Chondrocyte (in vitro differentiated cells): ENCODE measurements around the gene TNIK. TPM values are rescaled to one million over a fixed set of nuclear protein-coding genes. Genes with fewer than 3 reads are reported as not detected.
A peak's percentile ranks its signal among the peaks of the same experiment; 100 is the strongest.

Experiments
- DNase-seq: peaks from one replicate; pipeline ENCODE4 v3.0.0; 2021; ENCODE audit warnings: mixed read lengths, low spot score
- H3K27ac Mint-ChIP-seq: one replicate; pipeline ENCODE4 v1.8.0; 2021; ENCODE audit warnings: mild to moderate bottlenecking, moderate library complexity, mixed read lengths; ENCODE audit not compliant: unreplicated experiment
- H3K27me3 Mint-ChIP-seq: 2 replicates; pipeline ENCODE4 v1.8.0; 2021; ENCODE audit warnings: low read depth, mixed read lengths
- H3K36me3 Mint-ChIP-seq: 2 replicates; pipeline ENCODE4 v1.8.0; 2021; ENCODE audit warnings: low read depth, mixed read lengths
- H3K4me1 Mint-ChIP-seq: 2 replicates; pipeline ENCODE4 v1.8.0; 2021; ENCODE audit warnings: low read depth, mild to moderate bottlenecking, mixed read lengths
- H3K4me3 Mint-ChIP-seq: one replicate; pipeline ENCODE4 v1.8.0; 2021; ENCODE audit warnings: mild to moderate bottlenecking, moderate library complexity, mixed read lengths; ENCODE audit not compliant: unreplicated experiment
- H3K9me3 Mint-ChIP-seq: 2 replicates; pipeline ENCODE4 v1.8.0; 2021; ENCODE audit warnings: low read depth, mixed read lengths
- CTCF ChIP-seq: fragments of 200-600 bp; sonication (generic); IDR thresholded peaks from 2 replicates; pipeline ENCODE4 v1.5.0; 2021; ENCODE audit warnings: antibody characterized with exemption, mild to moderate bottlenecking, moderate library complexity
- total RNA-seq: library from RNA; stranded (reverse); gene quantifications from 3 replicates; pipeline ENCODE4 v1.2.1, GENCODE V29; 2021

Gene TNIK
- total RNA-seq, 1 donor from 2014 or later = 17.5 TPM

DNA sequence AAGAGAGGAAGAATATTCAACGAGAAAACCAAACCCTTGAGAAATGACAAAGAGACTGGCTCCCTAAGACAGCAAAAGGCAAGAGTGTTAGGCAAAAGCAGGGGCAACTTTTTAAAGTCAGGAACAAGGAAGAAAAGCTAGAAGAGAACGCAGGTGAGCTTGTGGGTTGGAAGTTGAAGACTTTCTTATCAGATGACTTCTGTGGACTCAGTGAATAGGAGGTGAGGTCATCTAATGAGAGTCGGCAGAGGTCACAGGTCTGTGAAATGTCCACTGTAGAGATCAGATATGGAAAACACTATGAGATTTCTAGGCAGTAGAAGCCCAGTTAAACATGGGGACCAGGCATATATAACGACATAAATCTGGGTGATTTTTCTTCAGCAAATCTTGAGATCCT is 27.2 kb upstream of the TNIK start:
- Mint-ChIP-seq H3K27ac (no peak overlapping the region), H3K9me3 (no peaks in the 10 kb centered on the region), H3K36me3 (no peaks in the 10 kb centered on the region), H3K4me3 (no peak overlapping the region), H3K27me3 (no peaks in the 10 kb centered on the region), H3K4me1 (no peaks in the 10 kb centered on the region)
- TF ChIP-seq CTCF = no peak
- DNase-seq = no peak

- TF ChIP-seq CTCF = no peak
- Mint-ChIP-seq H3K27me3 (no peaks in the 10 kb centered on the region), H3K4me3 (no peak overlapping the region), H3K27ac (no peak overlapping the region), H3K4me1 (peaks cover 7% of the 10 kb centered on the region), H3K9me3 (no peaks in the 10 kb centered on the region), H3K36me3 (no peaks in the 10 kb centered on the region)
- no peak for DNase-seq
Observed at GRCh38 chr3:171485338-171485737, 25.1 kb upstream of the TNIK start.

DNA sequence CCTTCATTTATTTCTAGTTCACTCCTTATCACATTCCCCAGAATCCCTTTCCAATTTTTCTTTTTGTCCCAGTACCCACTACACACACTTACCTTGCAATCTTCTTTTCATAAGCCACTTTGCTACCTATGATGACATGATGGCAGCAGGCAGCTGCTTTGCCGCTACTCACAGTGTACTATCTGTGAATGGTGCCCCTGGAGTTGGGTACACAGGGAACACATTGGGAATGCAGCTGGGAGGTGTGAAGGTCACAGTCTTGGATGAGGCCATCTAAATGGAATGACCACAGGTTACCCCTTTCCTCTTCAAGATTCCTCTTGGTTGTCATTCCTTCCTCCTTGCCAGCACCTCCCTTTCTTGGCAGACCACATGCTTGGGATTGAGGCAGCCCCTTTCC is 20.8 kb upstream of the TNIK start:
- no peak overlapping the region for H3K27ac Mint-ChIP-seq
- no peaks in the 10 kb centered on the region for H3K36me3 Mint-ChIP-seq
- TF ChIP-seq CTCF = no peak
- no peaks in the 10 kb centered on the region for H3K9me3 Mint-ChIP-seq
- H3K4me3 Mint-ChIP-seq = no peak overlapping the region
- H3K4me1 Mint-ChIP-seq = peaks cover 8% of the 10 kb centered on the region
- no peak for DNase-seq
- no peaks in the 10 kb centered on the region for H3K27me3 Mint-ChIP-seq

DNA sequence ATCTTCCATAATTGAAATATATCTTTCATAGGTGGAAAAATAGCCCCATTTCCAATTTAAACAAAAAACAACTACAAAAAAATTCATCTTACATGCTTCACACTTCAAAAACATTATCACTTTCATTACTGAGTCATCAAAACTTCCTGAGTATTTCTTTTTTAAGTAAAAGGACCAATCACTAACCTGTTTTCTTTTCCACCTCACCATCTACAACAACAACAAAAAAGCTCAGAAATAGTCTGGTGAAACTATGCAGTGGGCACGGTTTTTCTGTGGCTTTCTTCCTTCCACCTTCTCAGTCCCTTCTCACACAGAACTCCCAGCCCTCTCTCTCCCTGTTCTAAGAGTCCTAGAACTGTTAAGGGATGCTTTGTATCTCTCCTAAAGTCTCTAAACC is 20.3 kb upstream of the TNIK start:
- peak overlapping the region; percentile 24 for H3K27ac Mint-ChIP-seq
- TF ChIP-seq CTCF = no peak
- peaks cover 8% of the 10 kb centered on the region for H3K4me1 Mint-ChIP-seq
- H3K27me3 Mint-ChIP-seq = no peaks in the 10 kb centered on the region
- DNase-seq = no peak
- no peaks in the 10 kb centered on the region for H3K36me3 Mint-ChIP-seq
- no peak overlapping the region for H3K4me3 Mint-ChIP-seq
- H3K9me3 Mint-ChIP-seq = no peaks in the 10 kb centered on the region

DNA sequence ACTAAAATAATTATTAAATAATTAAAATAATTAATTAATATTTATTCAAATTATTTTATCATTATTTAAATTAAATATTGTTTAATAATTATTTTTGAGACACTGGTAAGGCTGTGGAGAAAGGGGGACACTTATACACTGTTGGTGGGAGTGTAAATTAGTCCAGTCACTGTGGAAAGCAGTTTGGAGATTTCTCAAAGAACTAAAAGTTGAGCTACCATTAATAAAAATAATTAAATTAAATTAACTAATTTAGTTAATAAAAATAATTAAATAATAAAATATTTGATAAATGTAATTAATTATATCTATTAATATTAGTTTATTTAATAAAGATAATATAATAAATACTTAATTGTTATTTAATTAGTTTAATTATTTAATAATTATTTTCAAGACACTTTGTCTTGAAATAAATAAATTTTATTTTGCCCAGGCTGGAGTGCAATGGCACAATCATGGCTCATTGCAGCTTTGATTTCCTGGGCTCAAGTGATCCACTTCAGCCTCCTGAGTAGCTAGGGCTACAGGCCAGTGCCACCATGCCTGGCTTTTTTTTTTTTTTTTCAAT is 16.4 kb upstream of the TNIK start:
- TF ChIP-seq CTCF = no peak
- no peaks in the 10 kb centered on the region for H3K9me3 Mint-ChIP-seq
- H3K36me3 Mint-ChIP-seq = no peaks in the 10 kb centered on the region
- H3K27ac Mint-ChIP-seq = no peak overlapping the region
- no peak overlapping the region for H3K4me3 Mint-ChIP-seq
- peaks cover 8% of the 10 kb centered on the region for H3K4me1 Mint-ChIP-seq
- no peaks in the 10 kb centered on the region for H3K27me3 Mint-ChIP-seq
- no peak for DNase-seq
